GM12878 (cell line): ENCODE data around the gene HSPB7. TPM values are rescaled to one million over a fixed set of nuclear protein-coding genes. Genes with fewer than 3 reads are reported as not detected.

Experiments
- ATAC-seq: fragments of 200-7000 bp; cut with Tn5 transposase; 3 replicates; pipeline ENCODE4 v1.9.1; 2020; ENCODE audit warnings: mild to moderate bottlenecking, moderate library complexity
- BruUV-seq: library from RNA; stranded (reverse); fragments of 400-500 nt; replicated peaks from 2 replicates; lab custom pipeline; 2021; lab: Mats Ljungman, UMichigan
- CTCF ChIA-PET: fragments of 300-600 bp; sonication (Branson Sonifier 250); formaldehyde crosslinking; extraction: SDS; loops from one replicate; lab custom pipeline; 2021; ENCODE audit warnings: inconsistent platforms; lab: Yijun Ruan, JAX
- POLR2A ChIA-PET: fragments of 350-600 bp; formaldehyde crosslinking; extraction: SDS; loops from one replicate; lab custom pipeline; 2021; ENCODE audit warnings: inconsistent platforms; lab: Charles Lee
- RAD21 ChIA-PET: fragments of 300-600 bp; sonication (Branson Sonifier 250); formaldehyde crosslinking; loops from one replicate; lab custom pipeline; 2023; ENCODE audit warnings: antibody characterized with exemption; ENCODE audit not compliant: unreplicated experiment; lab: Charles Lee
- SMC1A ChIA-PET: fragments of 300-600 bp; sonication (Branson Sonifier 250); formaldehyde crosslinking; loops from one replicate; lab custom pipeline; 2023; ENCODE audit not compliant: unreplicated experiment, uncharacterized antibody; lab: Charles Lee
- DNase-seq: peaks from one replicate; pipeline ENCODE4 v3.0.0-alpha.2; 2011; ENCODE audit warnings: low read depth, low spot score
- FAIRE-seq: peaks from 3 replicates; lab custom pipeline; 2011; peaks lifted over from hg19 to GRCh38; lab: Jason Lieb, UNC
- H2AFZ ChIP-seq: 2 replicates; pipeline ENCODE4 v1.6.0; 2011; ENCODE audit warnings: low read depth, low read length, control low read depth; ENCODE audit not compliant: control insufficient read depth
- H3K27ac ChIP-seq: 2 replicates; pipeline ENCODE4 v1.5.1; 2011; ENCODE audit warnings: control low read depth; ENCODE audit not compliant: control insufficient read depth, insufficient read depth
- H3K27me3 ChIP-seq, 2 experiments: replicated peaks in 1 of 2; 2 replicates each; pipeline versions ENCODE4 v1.6.0 to v1.6.1; 2011; ENCODE audit warnings: low read length in 1 of 2; ENCODE audit not compliant: control insufficient read depth in 2 of 2, insufficient read depth in 2 of 2
- H3K36me3 ChIP-seq, 2 experiments: 2 replicates each; pipeline ENCODE4 v1.5.1; 2011; ENCODE audit warnings: low read length in 1 of 2; ENCODE audit not compliant: control insufficient read depth in 2 of 2, insufficient read depth in 2 of 2
- H3K4me1 ChIP-seq: 2 replicates; pipeline ENCODE4 v1.6.1; 2011; ENCODE audit warnings: mild to moderate bottlenecking, low read length, moderate library complexity, mixed read lengths; ENCODE audit not compliant: control insufficient read depth, insufficient read depth
- H3K4me2 ChIP-seq: 2 replicates; pipeline ENCODE4 v1.6.0; 2011; ENCODE audit warnings: control low read depth; ENCODE audit not compliant: control insufficient read depth, insufficient read depth
- H3K4me3 ChIP-seq: fragments of 200-600 bp; sonication (generic); 2 replicates; pipeline ENCODE4 v1.5.1; 2016
- H3K79me2 ChIP-seq: 2 replicates; pipeline ENCODE4 v1.6.0; 2011; ENCODE audit warnings: low read length; ENCODE audit not compliant: control insufficient read depth, insufficient read depth
- H3K9ac ChIP-seq: 2 replicates; pipeline ENCODE4 v1.8.0; 2011; ENCODE audit warnings: low read length, control low read depth, mixed read lengths; ENCODE audit not compliant: control insufficient read depth, insufficient read depth
- H3K9me3 ChIP-seq: replicated peaks from 3 replicates; pipeline ENCODE4 v1.5.1; 2011; ENCODE audit warnings: mild to moderate bottlenecking, low read length; ENCODE audit not compliant: control insufficient read depth, insufficient read depth
- H4K20me1 ChIP-seq: 2 replicates; pipeline ENCODE4 v1.6.0; 2011; ENCODE audit not compliant: control insufficient read depth, insufficient read depth
- CTCF ChIP-seq, 3 experiments: IDR thresholded peaks in 2 of 3; conservative IDR thresholded peaks in 1 of 3; 2 replicates each; pipeline ENCODE4 v1.5.1; 2011; ENCODE audit warnings: low read depth in 3 of 3, low read length in 3 of 3, mild to moderate bottlenecking in 3 of 3, control low read depth in 2 of 3, moderate library complexity in 2 of 3, inconsistent platforms in 1 of 3, mixed read lengths in 1 of 3; ENCODE audit not compliant: control insufficient read depth in 2 of 3, insufficient read depth in 1 of 3; ENCODE audit errors: extremely low read depth in 1 of 3
- DPF2 ChIP-seq: fragments of 450-650 bp; IDR thresholded peaks from 2 replicates; pipeline ENCODE4 v1.6.1; 2017; ENCODE audit warnings: mild to moderate bottlenecking
- EGR1 ChIP-seq, 2 experiments: IDR thresholded peaks; 1 replicate in 1 of 2; 2 replicates in 1 of 2; pipeline ENCODE4 v1.6.1; 2011 to 2012; ENCODE audit warnings: low read depth in 2 of 2, low read length in 2 of 2, borderline replicate concordance in 1 of 2, mild to moderate bottlenecking in 1 of 2, moderate library complexity in 1 of 2
- ETV6 ChIP-seq, 2 experiments: fragments of 450-650 bp in 1 of 2; IDR thresholded peaks in 1 of 2; conservative IDR thresholded peaks in 1 of 2; 2 replicates each; pipeline ENCODE4 v1.6.1; 2014; ENCODE audit warnings: antibody characterized with exemption in 1 of 2, borderline replicate concordance in 1 of 2, low read depth in 1 of 2, mild to moderate bottlenecking in 1 of 2, moderate library complexity in 1 of 2
- MYC ChIP-seq: IDR thresholded peaks from 2 replicates; pipeline ENCODE4 v1.6.1; 2011; ENCODE audit warnings: mild to moderate bottlenecking, low read length, moderate library complexity, inconsistent platforms; ENCODE audit not compliant: insufficient read depth, insufficient replicate concordance, insufficient read length, severe bottlenecking
- NR2C1 ChIP-seq: fragments of 450-650 bp; IDR thresholded peaks from 2 replicates; pipeline ENCODE4 v1.6.1; 2017; ENCODE audit warnings: antibody characterized with exemption, mild to moderate bottlenecking, moderate library complexity
- RAD21 ChIP-seq: IDR thresholded peaks from 2 replicates; pipeline ENCODE4 v1.6.1; 2011; ENCODE audit warnings: mild to moderate bottlenecking, low read depth, low read length, moderate library complexity; ENCODE audit not compliant: insufficient read depth
- RB1 ChIP-seq: fragments of 450-650 bp; formaldehyde crosslinking; IDR thresholded peaks from 2 replicates; pipeline ENCODE4 v1.6.1; 2017; ENCODE audit warnings: mild to moderate bottlenecking, borderline replicate concordance
- RCOR1 ChIP-seq: conservative IDR thresholded peaks from 2 replicates; pipeline ENCODE4 v1.6.1; 2012; ENCODE audit warnings: low read depth, low read length, improper control_type of control experiment
- RUNX3 ChIP-seq: IDR thresholded peaks from 2 replicates; pipeline ENCODE4 v1.6.1; 2012; ENCODE audit warnings: low read length, inconsistent platforms
- ZBED1 ChIP-seq: IDR thresholded peaks from 2 replicates; pipeline ENCODE4 v1.6.1; 2016; ENCODE audit warnings: borderline replicate concordance
- WGBS: methylation state at CpG from one replicate; pipeline ENCODE4 v1.1.6; 2016; ENCODE audit warnings: low lambda C conversion rate; ENCODE audit not compliant: insufficient replicate concordance, insufficient coverage; ENCODE audit errors: missing lambda C conversion rate; 5-methylcytosine and 5-hydroxymethylcytosine counted together
- in situ Hi-C: fragments of 300-500 bp; cut with MboI; formaldehyde crosslinking; loops from 9 replicates; pipeline ENCODE4 v1.14.3; 2018; ENCODE audit warnings: mixed read lengths
- intact Hi-C: fragments of 100-400 bp; cut with micrococcal nuclease; formaldehyde crosslinking; loops from one replicate; pipeline ENCODE4 v1.14.2; 2022; ENCODE audit not compliant: unreplicated experiment
- polyA plus RNA-seq, 11 experiments: library from polyadenylated mRNA; depleted of rRNA in 4 of 11; unstranded in 6 of 11; stranded (reverse) in 5 of 11; fragments of >200 nt; fragmentation: Nextera tagmentation in 4 of 11; fragmentation: Illumina TruSeq in 1 of 11; extraction: Ambion mirVana in 4 of 11; extraction: Trizol in 1 of 11; gene quantifications; 1 replicate in 1 of 11; 2 replicates in 10 of 11; pipeline versions ENCODE4 v1.2.1 to v1.2.3, GENCODE V29; 2011 to 2016; ENCODE audit warnings: inconsistent platforms in 2 of 11, missing spikeins in 2 of 11, low read depth in 1 of 11
- total RNA-seq, 4 experiments: library from RNA; depleted of rRNA in 3 of 4; stranded (reverse); fragments of >200 nt in 3 of 4; fragmentation: Illumina TruSeq in 1 of 4; extraction: Trizol in 1 of 4; gene quantifications; 2 replicates each; pipeline versions ENCODE4 v1.2.1 to v1.2.3, GENCODE V29; 2013 to 2021
- TF ChIP-seq, protein P1 (sequence below): fragments of 450-650 bp; IDR thresholded peaks from 2 replicates; pipeline ENCODE4 v1.6.1; 2017; ENCODE audit warnings: mild to moderate bottlenecking
- TF ChIP-seq, protein P2 (sequence below): fragments of 450-650 bp; conservative IDR thresholded peaks from 2 replicates; pipeline ENCODE4 v1.6.1; 2017; ENCODE audit warnings: mild to moderate bottlenecking, moderate library complexity
- TF ChIP-seq, protein P3 (sequence below): IDR thresholded peaks from 2 replicates; pipeline ENCODE4 v1.6.1; 2011; ENCODE audit warnings: mild to moderate bottlenecking, low read depth, low read length, moderate library complexity; ENCODE audit not compliant: insufficient replicate concordance

The HSPB7 gene
- total and polyA plus RNA-seq, 10 of the 15 experiments (the other 5 are each of a cell fraction or from before 2014, with no cell fraction given), result 0.34 TPM; not detected in 9

GRCh38 chr1:15975358-15975804 lies 42.5 kb downstream of the HSPB7 start:
- no peak for FAIRE-seq
- H2AFZ ChIP-seq, result peak overlapping the region; percentile 34; the same call in 1 of the 2 replicates
- TF ChIP-seq, protein P1, sequence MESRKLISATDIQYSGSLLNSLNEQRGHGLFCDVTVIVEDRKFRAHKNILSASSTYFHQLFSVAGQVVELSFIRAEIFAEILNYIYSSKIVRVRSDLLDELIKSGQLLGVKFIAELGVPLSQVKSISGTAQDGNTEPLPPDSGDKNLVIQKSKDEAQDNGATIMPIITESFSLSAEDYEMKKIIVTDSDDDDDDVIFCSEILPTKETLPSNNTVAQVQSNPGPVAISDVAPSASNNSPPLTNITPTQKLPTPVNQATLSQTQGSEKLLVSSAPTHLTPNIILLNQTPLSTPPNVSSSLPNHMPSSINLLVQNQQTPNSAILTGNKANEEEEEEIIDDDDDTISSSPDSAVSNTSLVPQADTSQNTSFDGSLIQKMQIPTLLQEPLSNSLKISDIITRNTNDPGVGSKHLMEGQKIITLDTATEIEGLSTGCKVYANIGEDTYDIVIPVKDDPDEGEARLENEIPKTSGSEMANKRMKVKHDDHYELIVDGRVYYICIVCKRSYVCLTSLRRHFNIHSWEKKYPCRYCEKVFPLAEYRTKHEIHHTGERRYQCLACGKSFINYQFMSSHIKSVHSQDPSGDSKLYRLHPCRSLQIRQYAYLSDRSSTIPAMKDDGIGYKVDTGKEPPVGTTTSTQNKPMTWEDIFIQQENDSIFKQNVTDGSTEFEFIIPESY, result no peak
- TF ChIP-seq EGR1 (IDR thresholded peaks at IDR 0.05; ENCODE audit: borderline replicate concordance in 1 of 2, low read depth in 2 of 2, low read length in 2 of 2) (peak in 1 of 2 experiments; percentile 97; a peak in 2 of 3 replicates), ETV6 (conservative IDR thresholded peaks at IDR 0.05 in 1 of 2, IDR thresholded peaks at IDR 0.05 in 1 of 2; ENCODE audit: borderline replicate concordance in 1 of 2, low read depth in 1 of 2) (0 out of 4 replicates have a peak, but pooled peaks of 1 of the 2 experiments have one; percentile 29), ZBED1 (0 out of 2 replicates have a peak, but pooled peaks have one; percentile 11), MYC (peak; percentile 30), NR2C1 (peak; percentile 79), RAD21 (peak; percentile 31; the same call in 1 of the 2 replicates), DPF2 (peak; percentile 45; the same call in 1 of the 2 replicates), RB1 (0 out of 2 replicates have a peak, but pooled peaks have one; percentile 46), RCOR1 (0 out of 2 replicates have a peak, but pooled peaks have one; percentile 24), CTCF (IDR thresholded peaks at IDR 0.05 in 2 of 3, conservative IDR thresholded peaks at IDR 0.05 in 1 of 3; ENCODE audit: control insufficient read depth in 2 of 3, extremely low read depth in 1 of 3, insufficient read depth in 1 of 3, low read depth in 3 of 3, low read length in 3 of 3) (peak in 2 of 3 experiments; percentile 20 to 27; a peak in 3 of 6 replicates), RUNX3 (peak; percentile 15)
- TF ChIP-seq, protein P2, sequence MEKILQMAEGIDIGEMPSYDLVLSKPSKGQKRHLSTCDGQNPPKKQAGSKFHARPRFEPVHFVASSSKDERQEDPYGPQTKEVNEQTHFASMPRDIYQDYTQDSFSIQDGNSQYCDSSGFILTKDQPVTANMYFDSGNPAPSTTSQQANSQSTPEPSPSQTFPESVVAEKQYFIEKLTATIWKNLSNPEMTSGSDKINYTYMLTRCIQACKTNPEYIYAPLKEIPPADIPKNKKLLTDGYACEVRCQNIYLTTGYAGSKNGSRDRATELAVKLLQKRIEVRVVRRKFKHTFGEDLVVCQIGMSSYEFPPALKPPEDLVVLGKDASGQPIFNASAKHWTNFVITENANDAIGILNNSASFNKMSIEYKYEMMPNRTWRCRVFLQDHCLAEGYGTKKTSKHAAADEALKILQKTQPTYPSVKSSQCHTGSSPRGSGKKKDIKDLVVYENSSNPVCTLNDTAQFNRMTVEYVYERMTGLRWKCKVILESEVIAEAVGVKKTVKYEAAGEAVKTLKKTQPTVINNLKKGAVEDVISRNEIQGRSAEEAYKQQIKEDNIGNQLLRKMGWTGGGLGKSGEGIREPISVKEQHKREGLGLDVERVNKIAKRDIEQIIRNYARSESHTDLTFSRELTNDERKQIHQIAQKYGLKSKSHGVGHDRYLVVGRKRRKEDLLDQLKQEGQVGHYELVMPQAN, result peak; percentile 25
- TF ChIP-seq, protein P3, sequence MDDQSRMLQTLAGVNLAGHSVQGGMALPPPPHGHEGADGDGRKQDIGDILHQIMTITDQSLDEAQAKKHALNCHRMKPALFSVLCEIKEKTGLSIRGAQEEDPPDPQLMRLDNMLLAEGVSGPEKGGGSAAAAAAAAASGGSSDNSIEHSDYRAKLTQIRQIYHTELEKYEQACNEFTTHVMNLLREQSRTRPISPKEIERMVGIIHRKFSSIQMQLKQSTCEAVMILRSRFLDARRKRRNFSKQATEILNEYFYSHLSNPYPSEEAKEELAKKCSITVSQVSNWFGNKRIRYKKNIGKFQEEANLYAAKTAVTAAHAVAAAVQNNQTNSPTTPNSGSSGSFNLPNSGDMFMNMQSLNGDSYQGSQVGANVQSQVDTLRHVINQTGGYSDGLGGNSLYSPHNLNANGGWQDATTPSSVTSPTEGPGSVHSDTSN, result peak; percentile 27

More at GRCh38 chr1:15975358-15975804, 42.5 kb downstream of the HSPB7 start:
- ATAC-seq, result peak; percentile 87
- CTCF ChIA-PET, result interaction anchor here (1.0 to 5.1 kb wide), 8 partner anchors 13 to 184 kb away, joined by 3 to 68 read pairs (median 7); partner anchors contain the start of gene SRARP
- POLR2A ChIA-PET, result interaction anchor here (0.5 to 3.5 kb wide), 14 partner anchors 8 to 433 kb away, joined by 3 to 45 read pairs (median 4); partner anchors contain the start of gene SPEN
- Histone ChIP-seq H3K4me3 (peak overlapping the region; percentile 95), H3K9ac (peak overlapping the region; percentile 70), H3K27ac (peak overlapping the region; percentile 80), H3K4me2 (peak overlapping the region; percentile 75), H3K4me1 (peaks cover 4% of the 10 kb centered on the region), H3K36me3 (peaks cover 5 to 12% of the 10 kb centered on the region in 2 experiments; a peak in 3 of 4 replicates), H4K20me1 (no peaks in the 10 kb centered on the region), H3K79me2 (peaks cover 20% of the 10 kb centered on the region), H3K9me3 (peaks cover 5% of the 10 kb centered on the region; the same call in 2 of the 3 replicates), H3K27me3 (no peaks in the 10 kb centered on the region)
- WGBS, result under 1% methylated on average over 21 of the region's 47 CpGs
- peak; percentile 23 for DNase-seq
- no TSS peak for BruUV-seq
- in situ Hi-C loops, result no loop called here
- SMC1A ChIA-PET, result interaction anchor here (0.8 to 5.0 kb wide), 28 partner anchors 10 to 274 kb away, joined by 3 to 53 read pairs (median 5); partner anchors contain the start of gene SRARP
- intact Hi-C loops, result loop anchor here (1.0 to 10.0 kb wide), 3 partner anchors 9 to 451 kb away; partner anchors contain the start of genes CASP9 and DNAJC16
- RAD21 ChIA-PET, result interaction anchor here (0.7 to 5.3 kb wide), 15 partner anchors 13 to 160 kb away, joined by 3 to 116 read pairs (median 9); partner anchors contain the start of gene SPEN
